ENCODE measurements around the gene PDZD4. TPM values are rescaled to one million over a fixed set of nuclear protein-coding genes. Genes with fewer than 3 reads are reported as not detected.

The PDZD4 gene
- total RNA-seq, 1 donor from 2014 or later: 1.8 TPM

DNA sequence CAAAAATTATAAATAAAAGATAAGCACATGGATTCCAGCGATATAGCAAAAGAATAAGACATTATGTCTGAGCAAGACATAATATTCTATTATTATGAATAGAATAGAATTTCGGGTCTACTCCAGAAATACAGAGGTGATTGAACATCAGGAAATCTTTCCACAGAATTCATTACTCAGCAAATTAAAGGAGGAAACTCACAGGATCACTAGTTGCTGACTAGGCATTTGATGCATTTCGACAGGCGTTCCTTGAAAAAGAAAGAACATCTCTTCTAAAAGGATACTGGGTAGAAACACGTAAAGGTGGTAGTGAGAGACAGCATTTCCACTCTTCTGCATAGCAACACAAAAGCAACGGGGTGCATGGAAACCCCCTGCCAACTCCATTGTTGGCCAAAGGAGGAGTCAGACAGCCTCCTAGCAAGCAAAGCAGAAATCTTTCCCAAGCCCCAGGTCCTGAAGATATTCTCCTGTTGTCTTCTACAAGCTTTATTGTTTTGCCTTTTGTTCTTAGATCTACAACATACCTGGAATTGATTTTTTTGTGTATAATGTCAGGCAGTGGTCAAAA, 14.3 kb upstream of the PDZD4 start:
- H3K4me3 ChIP-seq (ENCODE audit: low read depth, low read length): no peak overlapping the region
- DNase-seq (ENCODE audit: low read depth): no peak
- TF ChIP-seq, protein P1, sequence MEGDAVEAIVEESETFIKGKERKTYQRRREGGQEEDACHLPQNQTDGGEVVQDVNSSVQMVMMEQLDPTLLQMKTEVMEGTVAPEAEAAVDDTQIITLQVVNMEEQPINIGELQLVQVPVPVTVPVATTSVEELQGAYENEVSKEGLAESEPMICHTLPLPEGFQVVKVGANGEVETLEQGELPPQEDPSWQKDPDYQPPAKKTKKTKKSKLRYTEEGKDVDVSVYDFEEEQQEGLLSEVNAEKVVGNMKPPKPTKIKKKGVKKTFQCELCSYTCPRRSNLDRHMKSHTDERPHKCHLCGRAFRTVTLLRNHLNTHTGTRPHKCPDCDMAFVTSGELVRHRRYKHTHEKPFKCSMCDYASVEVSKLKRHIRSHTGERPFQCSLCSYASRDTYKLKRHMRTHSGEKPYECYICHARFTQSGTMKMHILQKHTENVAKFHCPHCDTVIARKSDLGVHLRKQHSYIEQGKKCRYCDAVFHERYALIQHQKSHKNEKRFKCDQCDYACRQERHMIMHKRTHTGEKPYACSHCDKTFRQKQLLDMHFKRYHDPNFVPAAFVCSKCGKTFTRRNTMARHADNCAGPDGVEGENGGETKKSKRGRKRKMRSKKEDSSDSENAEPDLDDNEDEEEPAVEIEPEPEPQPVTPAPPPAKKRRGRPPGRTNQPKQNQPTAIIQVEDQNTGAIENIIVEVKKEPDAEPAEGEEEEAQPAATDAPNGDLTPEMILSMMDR (IDR thresholded peaks at IDR 0.05; ENCODE audit: insufficient read depth, low read length, poor library complexity, severe bottlenecking): no peak

DNA sequence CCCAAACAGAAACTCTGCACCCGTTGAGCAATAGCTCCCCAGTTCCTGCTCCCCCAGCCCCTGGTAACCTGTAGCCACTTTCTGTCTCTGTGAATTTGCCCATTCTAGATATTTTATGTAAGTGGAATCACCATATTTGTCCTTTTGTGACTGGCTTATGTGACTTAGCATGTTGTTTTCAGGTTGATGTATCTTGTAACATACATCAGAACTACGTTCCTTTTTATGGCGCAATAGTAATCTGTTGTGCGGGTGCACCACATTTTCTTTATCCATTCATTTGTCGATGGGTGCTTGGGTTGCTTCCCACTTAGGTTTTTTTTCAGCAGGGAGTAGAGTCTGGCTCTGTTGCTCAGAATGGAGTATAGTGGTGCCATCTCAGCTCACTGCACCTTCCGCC, 6.6 kb upstream of the PDZD4 start:
- no peaks in the 10 kb centered on the region for H3K36me3 ChIP-seq (ENCODE audit: control insufficient read depth, insufficient read depth, low read length)
- H3K27me3 ChIP-seq (ENCODE audit: control insufficient read depth, insufficient read depth, low read length): peaks cover 12% of the 10 kb centered on the region
- TF ChIP-seq, protein P1 (IDR thresholded peaks at IDR 0.05; ENCODE audit: insufficient read depth, low read length, poor library complexity, severe bottlenecking): no peak
- DNase-seq (ENCODE audit: low read depth): no peak
- no peak overlapping the region for H3K4me3 ChIP-seq (ENCODE audit: low read depth, low read length)

More for the DNA sequence above, 14.3 kb upstream of the PDZD4 start:
- Histone ChIP-seq H3K27me3 (ENCODE audit: control insufficient read depth, insufficient read depth, low read length) (peaks cover 3% of the 10 kb centered on the region), H3K36me3 (ENCODE audit: control insufficient read depth, insufficient read depth, low read length) (no peaks in the 10 kb centered on the region)

DNA sequence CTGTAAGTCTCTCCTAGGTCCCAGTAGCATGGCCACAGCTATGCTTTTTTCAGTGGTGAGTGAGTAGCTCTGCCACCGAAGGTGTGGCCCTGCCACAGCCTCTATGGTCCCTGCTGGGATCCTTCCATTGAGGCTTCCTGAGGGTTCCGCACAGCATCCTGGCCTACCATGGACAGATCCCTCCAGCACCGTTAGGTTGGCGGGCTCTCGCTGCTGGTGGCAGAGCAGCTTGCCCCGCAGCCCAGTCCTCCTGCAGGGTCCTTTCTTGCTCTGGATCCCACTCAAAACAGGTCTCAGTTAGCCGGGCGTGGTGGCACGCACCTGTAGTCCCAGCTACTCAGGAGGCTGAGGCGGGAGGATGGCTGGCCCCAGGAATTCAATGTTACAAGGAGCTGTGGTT, 2.4 kb upstream of the PDZD4 start:
- Histone ChIP-seq H3K36me3 (ENCODE audit: control insufficient read depth, insufficient read depth, low read length) (no peaks in the 10 kb centered on the region), H3K27me3 (ENCODE audit: control insufficient read depth, insufficient read depth, low read length) (peaks cover 44% of the 10 kb centered on the region)

DNA sequence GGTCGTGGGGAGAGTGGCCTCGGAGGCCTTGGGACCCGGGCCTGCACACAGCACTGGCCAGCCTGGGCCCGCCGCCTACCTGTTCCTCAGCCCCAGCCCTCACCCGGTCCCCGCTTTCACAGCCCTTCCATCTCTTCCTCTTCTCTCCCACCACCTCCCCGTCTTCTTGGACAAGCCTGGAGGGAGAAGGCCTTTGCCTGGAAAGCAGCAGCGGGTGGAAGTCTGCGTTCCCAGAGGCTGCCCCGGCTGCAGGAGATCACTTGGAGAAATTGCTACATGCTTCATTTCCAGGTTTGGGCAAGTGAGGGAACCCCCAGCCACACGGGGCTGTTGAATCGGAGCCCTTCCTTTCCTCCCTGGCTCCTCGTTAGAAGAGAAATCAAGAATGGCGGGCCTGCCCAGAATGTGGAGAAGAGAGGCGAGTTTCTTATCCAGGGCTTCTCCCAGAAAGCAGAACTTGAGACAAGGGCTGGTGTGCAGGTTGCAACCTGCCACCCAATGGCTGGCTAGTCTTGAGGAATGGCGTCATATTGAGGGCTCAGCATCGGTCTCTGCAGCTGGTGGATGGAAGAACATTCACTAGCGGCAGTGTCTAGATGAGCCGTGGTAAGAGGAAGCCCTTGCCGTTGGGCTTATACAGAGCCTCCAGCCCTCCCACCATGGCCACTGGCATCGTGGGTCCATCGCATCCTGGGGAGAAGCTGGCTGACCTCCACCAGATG, 1.2 kb upstream of the PDZD4 start:
- TF ChIP-seq, protein P1 (IDR thresholded peaks at IDR 0.05; ENCODE audit: insufficient read depth, low read length, poor library complexity, severe bottlenecking): no peak
- DNase-seq (ENCODE audit: low read depth): no peak
- Histone ChIP-seq H3K27me3 (ENCODE audit: control insufficient read depth, insufficient read depth, low read length) (peaks cover 44% of the 10 kb centered on the region), H3K4me3 (ENCODE audit: low read depth, low read length) (no peak overlapping the region), H3K36me3 (ENCODE audit: control insufficient read depth, insufficient read depth, low read length) (no peaks in the 10 kb centered on the region)

More for the DNA sequence above, 2.4 kb upstream of the PDZD4 start:
- H3K4me3 ChIP-seq (ENCODE audit: low read depth, low read length): no peak overlapping the region
- TF ChIP-seq, protein P1 (IDR thresholded peaks at IDR 0.05; ENCODE audit: insufficient read depth, low read length, poor library complexity, severe bottlenecking): no peak
- DNase-seq (ENCODE audit: low read depth): no peak

DNA sequence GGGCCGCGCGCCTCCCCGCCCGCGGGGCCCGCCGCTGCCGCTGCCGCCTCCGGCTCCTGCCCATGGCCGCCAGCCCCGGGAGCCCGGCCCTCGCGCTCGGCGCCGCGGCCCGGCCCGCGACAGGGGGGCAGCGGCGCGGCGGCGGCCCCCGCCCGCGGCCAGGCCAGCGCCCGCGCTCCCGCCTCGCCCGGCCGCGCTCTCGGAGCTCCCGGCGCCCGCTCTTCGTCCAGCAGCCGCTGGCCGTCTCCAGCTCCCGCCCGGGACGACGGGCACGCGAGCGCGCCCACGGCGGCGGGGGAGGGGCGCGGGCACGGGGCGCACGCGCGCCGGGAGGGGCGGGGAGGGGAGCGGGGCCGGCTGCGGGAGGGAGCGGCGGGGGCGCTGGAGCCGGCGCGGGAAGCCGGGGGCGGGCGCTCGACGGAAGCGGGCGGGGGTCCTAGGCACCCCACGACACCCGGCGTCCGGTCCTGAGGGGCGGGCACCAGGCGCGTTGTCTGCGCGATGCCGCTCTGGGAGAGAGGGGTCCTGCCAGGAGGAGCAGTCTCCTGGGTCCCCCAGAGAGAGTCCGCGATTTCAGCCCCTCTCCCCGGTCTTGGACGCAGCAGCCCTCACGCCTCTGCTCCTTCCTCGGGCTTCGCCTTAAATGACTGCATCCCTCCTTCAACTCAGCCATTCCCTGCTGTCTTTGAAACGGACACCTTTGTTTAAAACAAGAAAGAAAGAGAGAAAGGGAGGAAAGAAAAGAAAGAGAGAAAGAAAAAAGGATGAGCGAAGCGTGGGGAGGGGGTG, 490 bp upstream of the PDZD4 start:
- TF ChIP-seq, protein P1 (IDR thresholded peaks at IDR 0.05; ENCODE audit: insufficient read depth, low read length, poor library complexity, severe bottlenecking): no peak
- Histone ChIP-seq H3K4me3 (ENCODE audit: low read depth, low read length) (no peak overlapping the region), H3K36me3 (ENCODE audit: control insufficient read depth, insufficient read depth, low read length) (no peaks in the 10 kb centered on the region), H3K27me3 (ENCODE audit: control insufficient read depth, insufficient read depth, low read length) (peaks cover 44% of the 10 kb centered on the region)
- DNase-seq (ENCODE audit: low read depth): no peak

All from kidney epithelial cell (primary cell).